AG04450 (cell line): ENCODE results near the gene ERCC4. TPM values are rescaled to one million over a fixed set of nuclear protein-coding genes. Genes with fewer than 3 reads are reported as not detected.
A peak's percentile ranks its signal among the peaks of the same experiment; 100 is the strongest.

Experiments used
- CTCF ChIA-PET: fragments of 300-600, 350-600 bp; formaldehyde crosslinking; extraction: SDS; loops from one replicate; lab custom pipeline; 2022; ENCODE audit warnings: antibody characterized with exemption, inconsistent platforms; lab: Charles Lee
- POLR2A ChIA-PET: fragments of 350-600 bp; formaldehyde crosslinking; extraction: SDS; loops from one replicate; lab custom pipeline; 2021; ENCODE audit warnings: antibody characterized with exemption, inconsistent platforms; lab: Yijun Ruan, JAX
- DNase-seq: peaks from one replicate; pipeline ENCODE4 v3.0.0-alpha.2; 2011; ENCODE audit warnings: low read depth, low spot score
- H3K27ac ChIP-seq: one replicate; pipeline ENCODE4 v1.5.1; 2012; ENCODE audit warnings: low read depth, low read length, control low read depth
- H3K27me3 ChIP-seq: one replicate; pipeline ENCODE4 v1.6.0; 2012; ENCODE audit warnings: low read length; ENCODE audit not compliant: control insufficient read depth, insufficient read depth
- H3K4me3 ChIP-seq: 2 replicates; pipeline ENCODE4 v1.5.1; 2011; ENCODE audit warnings: mild to moderate bottlenecking, low read depth, low read length, control low read depth
- H3K9me3 ChIP-seq: 2 replicates; pipeline ENCODE4 v1.5.1; 2012; ENCODE audit warnings: low read length; ENCODE audit not compliant: control insufficient read depth, insufficient read depth
- polyA minus RNA-seq: library from RNA; depleted of rRNA, polyadenylated mRNA; stranded (reverse); fragments of >200 nt; gene quantifications from 2 replicates; pipeline ENCODE4 v1.2.3, GENCODE V29; 2011; rRNA and poly(A)+ RNA removed
- polyA plus RNA-seq: library from polyadenylated mRNA; depleted of rRNA; stranded (reverse); fragments of >200 nt; gene quantifications from 2 replicates; pipeline ENCODE4 v1.2.3, GENCODE V29; 2011; rRNA removed
- TF ChIP-seq, protein P1 (sequence below): IDR thresholded peaks from 2 replicates; pipeline ENCODE4 v1.5.1; 2011; ENCODE audit warnings: low read depth, low read length, control low read depth, inconsistent platforms

ERCC4 gene
- 9.8 and 11.4 TPM in 2 replicates for polyA plus RNA-seq
- 9.9 and 10.9 TPM in 2 replicates for polyA minus RNA-seq

DNA sequence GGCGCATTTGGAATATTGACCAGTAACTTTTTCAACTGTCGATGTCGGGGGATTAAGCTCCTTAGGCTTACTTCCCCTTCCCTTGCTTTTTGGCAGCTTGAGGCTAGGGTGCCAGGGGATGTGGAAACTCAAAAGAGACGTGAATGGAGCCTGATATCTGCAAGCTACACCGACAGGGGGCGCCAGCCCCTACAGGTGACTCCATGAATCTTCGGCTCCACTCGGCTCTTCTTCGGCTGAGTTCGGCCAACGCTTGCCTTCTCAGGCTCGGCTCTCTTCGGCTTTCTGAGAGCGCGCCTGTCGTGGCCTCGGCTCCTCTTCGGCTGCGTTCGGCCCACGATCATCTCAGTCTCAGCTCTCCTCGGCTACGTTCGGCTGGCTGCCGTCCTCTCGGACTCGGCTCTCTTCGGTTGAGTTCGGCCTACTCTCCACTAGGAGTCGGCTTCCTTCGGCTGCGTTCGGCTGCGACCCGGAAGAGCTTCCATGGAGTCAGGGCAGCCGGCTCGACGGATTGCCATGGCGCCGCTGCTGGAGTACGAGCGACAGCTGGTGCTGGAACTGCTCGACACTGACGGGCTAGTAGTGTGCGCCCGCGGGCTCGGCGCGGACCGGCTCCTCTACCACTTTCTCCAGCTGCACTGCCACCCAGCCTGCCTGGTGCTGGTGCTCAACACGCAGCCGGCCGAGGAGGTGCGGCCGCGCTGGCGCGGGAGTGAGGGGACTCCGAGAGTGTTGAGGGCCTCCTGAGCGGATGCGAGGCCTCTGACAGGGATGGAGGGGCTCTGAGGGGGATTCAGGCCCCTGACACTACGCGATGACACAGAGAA lies at the start of gene ERCC4:
Gene ERCC4, plus strand, starts transcription at position 472 of the 827 bp plus-strand sequence. Its CDS starts 12 bp downstream, at position 484.
- DNase-seq = peak; percentile 99
- H3K27ac ChIP-seq = peak within 1 kb of the TSS; percentile 66
- H3K9me3 ChIP-seq = no peaks in the 10 kb centered on the region; the same call in 1 of the 2 replicates
- CTCF ChIA-PET = interaction anchor here (0.5 to 2.5 kb wide), 104 partner anchors 8 to 688 kb away, joined by 3 to 66 read pairs (median 4); no protein-coding TSS in a partner anchor
- peak within 1 kb of the TSS; percentile 98 for H3K4me3 ChIP-seq
- no peaks in the 10 kb centered on the region for H3K27me3 ChIP-seq
- POLR2A ChIA-PET = interaction anchor here (0.7 to 1.0 kb wide), 4 partner anchors 338 to 721 kb away, joined by 3 to 6 read pairs (median 3); no protein-coding TSS in a partner anchor
- TF ChIP-seq, protein P1, sequence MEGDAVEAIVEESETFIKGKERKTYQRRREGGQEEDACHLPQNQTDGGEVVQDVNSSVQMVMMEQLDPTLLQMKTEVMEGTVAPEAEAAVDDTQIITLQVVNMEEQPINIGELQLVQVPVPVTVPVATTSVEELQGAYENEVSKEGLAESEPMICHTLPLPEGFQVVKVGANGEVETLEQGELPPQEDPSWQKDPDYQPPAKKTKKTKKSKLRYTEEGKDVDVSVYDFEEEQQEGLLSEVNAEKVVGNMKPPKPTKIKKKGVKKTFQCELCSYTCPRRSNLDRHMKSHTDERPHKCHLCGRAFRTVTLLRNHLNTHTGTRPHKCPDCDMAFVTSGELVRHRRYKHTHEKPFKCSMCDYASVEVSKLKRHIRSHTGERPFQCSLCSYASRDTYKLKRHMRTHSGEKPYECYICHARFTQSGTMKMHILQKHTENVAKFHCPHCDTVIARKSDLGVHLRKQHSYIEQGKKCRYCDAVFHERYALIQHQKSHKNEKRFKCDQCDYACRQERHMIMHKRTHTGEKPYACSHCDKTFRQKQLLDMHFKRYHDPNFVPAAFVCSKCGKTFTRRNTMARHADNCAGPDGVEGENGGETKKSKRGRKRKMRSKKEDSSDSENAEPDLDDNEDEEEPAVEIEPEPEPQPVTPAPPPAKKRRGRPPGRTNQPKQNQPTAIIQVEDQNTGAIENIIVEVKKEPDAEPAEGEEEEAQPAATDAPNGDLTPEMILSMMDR = peak; percentile 94

GRCh38 chr16:13873835-13874438 lies 46.0 kb upstream of the ERCC4 start:
- no peak overlapping the region for H3K27ac ChIP-seq
- POLR2A ChIA-PET = no interaction called here
- CTCF ChIA-PET = interaction anchor here (0.9 to 1.2 kb wide), 5 partner anchors 8 to 1645 kb away, joined by 3 to 8 read pairs (median 4); partner anchors contain the start of gene ERCC4
- TF ChIP-seq, protein P1 = peak; percentile 32
- DNase-seq = no peak
- no peaks in the 10 kb centered on the region for H3K9me3 ChIP-seq
- H3K4me3 ChIP-seq = no peak overlapping the region
- H3K27me3 ChIP-seq = no peaks in the 10 kb centered on the region

DNA sequence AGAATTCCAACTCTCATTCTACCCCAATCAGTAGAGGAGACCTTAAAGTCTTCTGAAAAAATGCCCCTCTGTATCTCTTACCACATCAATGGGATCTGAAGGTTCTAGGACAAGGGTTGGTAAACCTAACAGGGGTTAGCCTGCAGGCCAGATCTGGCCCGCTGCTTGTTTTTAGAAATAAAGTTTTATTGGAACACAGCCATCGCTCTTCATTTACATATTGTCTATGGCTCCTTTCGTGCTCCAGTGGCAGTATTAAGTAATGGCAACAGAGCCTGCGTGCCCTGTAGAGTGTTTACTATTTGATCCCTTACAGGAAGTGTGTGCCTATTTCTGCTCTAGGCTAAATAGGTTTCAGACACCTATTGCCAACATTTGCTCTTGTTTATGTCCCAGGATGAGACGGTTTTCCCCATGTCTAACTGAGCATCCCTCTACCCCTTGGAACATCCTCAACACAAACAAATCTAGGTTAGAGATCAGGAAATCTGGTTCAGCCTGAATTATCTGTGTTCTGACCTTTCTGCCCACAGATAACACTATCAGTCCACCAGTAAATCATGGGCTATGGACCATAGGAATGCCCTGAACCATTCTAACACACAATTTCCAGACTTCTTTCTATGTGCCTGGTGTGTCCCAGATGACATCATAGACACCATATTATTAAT lies 44.2 kb upstream of the ERCC4 start:
- no peak overlapping the region for H3K4me3 ChIP-seq
- H3K27me3 ChIP-seq = no peaks in the 10 kb centered on the region
- ChIA-PET CTCF (interaction anchor here (1.0 kb wide), 1 partner anchor 44 kb away, joined by 4 read pairs; the partner anchor contains the start of gene ERCC4), POLR2A (no interaction called here)
- TF ChIP-seq, protein P1 = no peak
- DNase-seq = no peak
- no peaks in the 10 kb centered on the region for H3K9me3 ChIP-seq
- H3K27ac ChIP-seq = no peak overlapping the region

GRCh38 chr16:13883276-13883675 lies 36.7 kb upstream of the ERCC4 start:
- Histone ChIP-seq H3K4me3 (no peak overlapping the region), H3K27me3 (no peaks in the 10 kb centered on the region), H3K9me3 (no peaks in the 10 kb centered on the region), H3K27ac (no peak overlapping the region)
- TF ChIP-seq, protein P1 = no peak
- DNase-seq = no peak
- ChIA-PET POLR2A (no interaction called here), CTCF (no interaction called here)
